Measurements from ENCODE around the gene NR4A2.
A peak's percentile ranks its signal among the peaks of the same experiment; 100 is the strongest.

NR4A2 gene

GRCh38 chr2:156332284-156332533 is 312 bp downstream of the NR4A2 start:
- TF ChIP-seq POLR2A (IDR thresholded peaks at IDR 0.05; ENCODE audit: low read depth, low read length), result no peak
- TF ChIP-seq SPI1 (IDR thresholded peaks at IDR 0.05; ENCODE audit: low read depth, low read length), result no peak
- no peak for TF ChIP-seq POLR2AphosphoS5 (IDR thresholded peaks at IDR 0.05; ENCODE audit: low read depth, low read length)
- no peak for TF ChIP-seq PAX5 (IDR thresholded peaks at IDR 0.05; ENCODE audit: insufficient read depth, low read length, severe bottlenecking)
- no peak; the same call in 1 of the 2 replicates for TF ChIP-seq TAF1 (IDR thresholded peaks at IDR 0.05; ENCODE audit: low read depth, low read length)
- no peak for TF ChIP-seq POU2F2 (IDR thresholded peaks at IDR 0.05; ENCODE audit: low read depth, low read length)
- DNase-seq (ENCODE audit: insufficient read length, low spot score) (no peak), FAIRE-seq (no peak)

- TF ChIP-seq POLR2A (IDR thresholded peaks at IDR 0.05; ENCODE audit: low read depth, low read length) (no peak), SPI1 (IDR thresholded peaks at IDR 0.05; ENCODE audit: low read depth, low read length) (0 out of 2 replicates have a peak, but pooled peaks have one; percentile 13)
- FAIRE-seq (peak; percentile 43), DNase-seq (ENCODE audit: insufficient read length, low spot score) (no peak)
Observed at GRCh38 chr2:156331572-156332283, 793 bp downstream of the NR4A2 start.

GRCh38 chr2:156329927-156330726 is 2.4 kb downstream of the NR4A2 start:
- no peak for FAIRE-seq
- TF ChIP-seq POU2F2 (IDR thresholded peaks at IDR 0.05; ENCODE audit: low read depth, low read length) (no peak), TAF1 (IDR thresholded peaks at IDR 0.05; ENCODE audit: low read depth, low read length) (no peak), PAX5 (IDR thresholded peaks at IDR 0.05; ENCODE audit: insufficient read depth, low read length, severe bottlenecking) (no peak), POLR2AphosphoS5 (IDR thresholded peaks at IDR 0.05; ENCODE audit: low read depth, low read length) (no peak)
- no peak for DNase-seq (ENCODE audit: insufficient read length, low spot score)

- no peak for TF ChIP-seq SPI1 (IDR thresholded peaks at IDR 0.05; ENCODE audit: low read depth, low read length)
- TF ChIP-seq POLR2AphosphoS5 (IDR thresholded peaks at IDR 0.05; ENCODE audit: low read depth, low read length), result no peak
- no peak for TF ChIP-seq POLR2A (IDR thresholded peaks at IDR 0.05; ENCODE audit: low read depth, low read length)
- FAIRE-seq (no peak), DNase-seq (ENCODE audit: insufficient read length, low spot score) (no peak)
Observed at GRCh38 chr2:156329031-156329926, 3.2 kb downstream of the NR4A2 start.

- TF ChIP-seq PAX5 (IDR thresholded peaks at IDR 0.05; ENCODE audit: insufficient read depth, low read length, severe bottlenecking), result no peak
- FAIRE-seq, result no peak
- no peak for DNase-seq (ENCODE audit: insufficient read length, low spot score)
Observed at GRCh38 chr2:156327835-156328695, 4.5 kb downstream of the NR4A2 start.

GRCh38 chr2:156326526-156327095 is 5.9 kb downstream of the NR4A2 start:
- TF ChIP-seq PAX5 (IDR thresholded peaks at IDR 0.05; ENCODE audit: insufficient read depth, low read length, severe bottlenecking) (no peak), POLR2AphosphoS5 (IDR thresholded peaks at IDR 0.05; ENCODE audit: low read depth, low read length) (no peak), POU2F2 (IDR thresholded peaks at IDR 0.05; ENCODE audit: low read depth, low read length) (no peak), POLR2A (IDR thresholded peaks at IDR 0.05; ENCODE audit: low read depth, low read length) (no peak), TAF1 (IDR thresholded peaks at IDR 0.05; ENCODE audit: low read depth, low read length) (no peak), SPI1 (IDR thresholded peaks at IDR 0.05; ENCODE audit: low read depth, low read length) (no peak)
- no peak for FAIRE-seq
- no peak for DNase-seq (ENCODE audit: insufficient read length, low spot score)

GRCh38 chr2:156325688-156326525 is 6.6 kb downstream of the NR4A2 start:
- no peak for TF ChIP-seq POLR2A (IDR thresholded peaks at IDR 0.05; ENCODE audit: low read depth, low read length)
- TF ChIP-seq POU2F2 (IDR thresholded peaks at IDR 0.05; ENCODE audit: low read depth, low read length), result no peak
- no peak for TF ChIP-seq TAF1 (IDR thresholded peaks at IDR 0.05; ENCODE audit: low read depth, low read length)
- no peak for TF ChIP-seq POLR2AphosphoS5 (IDR thresholded peaks at IDR 0.05; ENCODE audit: low read depth, low read length)
- no peak for TF ChIP-seq SPI1 (IDR thresholded peaks at IDR 0.05; ENCODE audit: low read depth, low read length)
- no peak for TF ChIP-seq PAX5 (IDR thresholded peaks at IDR 0.05; ENCODE audit: insufficient read depth, low read length, severe bottlenecking)
- no peak for DNase-seq (ENCODE audit: insufficient read length, low spot score)
- FAIRE-seq, result no peak

GRCh38 chr2:156323754-156324153 is 8.8 kb downstream of the NR4A2 start:
- no peak for FAIRE-seq
- TF ChIP-seq TAF1 (IDR thresholded peaks at IDR 0.05; ENCODE audit: low read depth, low read length), result no peak
- no peak for TF ChIP-seq PAX5 (IDR thresholded peaks at IDR 0.05; ENCODE audit: insufficient read depth, low read length, severe bottlenecking)
- no peak for TF ChIP-seq POLR2AphosphoS5 (IDR thresholded peaks at IDR 0.05; ENCODE audit: low read depth, low read length)
- TF ChIP-seq SPI1 (IDR thresholded peaks at IDR 0.05; ENCODE audit: low read depth, low read length), result no peak
- TF ChIP-seq POLR2A (IDR thresholded peaks at IDR 0.05; ENCODE audit: low read depth, low read length), result no peak
- no peak for TF ChIP-seq POU2F2 (IDR thresholded peaks at IDR 0.05; ENCODE audit: low read depth, low read length)

More at GRCh38 chr2:156323754-156324153, 8.8 kb downstream of the NR4A2 start:
- no peak for DNase-seq (ENCODE audit: insufficient read length, low spot score)

All from GM12891 (cell line).